Trophoblast cell (in vitro differentiated cells and primary cell): Measurements from ENCODE around the gene FGF22.

Experiments used
- DNase-seq, 2 donors: peaks; one replicate each; pipeline ENCODE4 v3.0.0-alpha.2; 2016
- H2AFZ ChIP-seq: 2 replicates; pipeline ENCODE4 v1.6.1; 2013; ENCODE audit warnings: low read length, moderate library complexity, mild to moderate bottlenecking; ENCODE audit not compliant: insufficient read depth, poor library complexity
- H2AK5ac ChIP-seq: 2 replicates; pipeline ENCODE4 v1.6.1; 2013; ENCODE audit warnings: mild to moderate bottlenecking, low read length
- H2BK120ac ChIP-seq: 2 replicates; pipeline ENCODE4 v1.6.1; 2013; ENCODE audit warnings: low read length, mild to moderate bottlenecking, moderate library complexity; ENCODE audit not compliant: insufficient read depth, poor library complexity
- H2BK12ac ChIP-seq: 2 replicates; pipeline ENCODE4 v1.6.1; 2013; ENCODE audit warnings: mild to moderate bottlenecking, low read length, moderate library complexity
- H2BK5ac ChIP-seq: 2 replicates; pipeline ENCODE4 v1.6.1; 2013; ENCODE audit warnings: low read length, low read depth, moderate library complexity, mild to moderate bottlenecking; ENCODE audit not compliant: poor library complexity
- H3K14ac ChIP-seq: 2 replicates; pipeline ENCODE4 v1.6.1; 2013; ENCODE audit warnings: mild to moderate bottlenecking, low read length
- H3K18ac ChIP-seq: 2 replicates; pipeline ENCODE4 v1.6.1; 2013; ENCODE audit warnings: mild to moderate bottlenecking, low read length
- H3K23ac ChIP-seq: 2 replicates; pipeline ENCODE4 v1.6.1; 2013; ENCODE audit warnings: low read length
- H3K27ac ChIP-seq: 2 replicates; pipeline ENCODE4 v1.5.1; 2013; ENCODE audit warnings: low read depth, mild to moderate bottlenecking, inconsistent platforms, low read length, moderate library complexity
- H3K27me3 ChIP-seq: 2 replicates; pipeline ENCODE4 v1.6.1; 2013; ENCODE audit warnings: inconsistent platforms, mild to moderate bottlenecking, low read length, moderate library complexity; ENCODE audit not compliant: insufficient read depth
- H3K36me3 ChIP-seq, 2 experiments: 1 replicate in 1 of 2; 2 replicates in 1 of 2; pipeline ENCODE4 v1.6.1; 2013; ENCODE audit warnings: low read length in 2 of 2, mild to moderate bottlenecking in 2 of 2, moderate library complexity in 1 of 2; ENCODE audit not compliant: insufficient read depth in 2 of 2, control insufficient read depth in 1 of 2
- H3K4ac ChIP-seq: 2 replicates; pipeline ENCODE4 v1.6.1; 2013; ENCODE audit warnings: low read depth, mild to moderate bottlenecking, low read length, moderate library complexity
- H3K4me1 ChIP-seq, 2 experiments: 1 replicate in 1 of 2; 2 replicates in 1 of 2; pipeline ENCODE4 v1.6.1; 2013; ENCODE audit warnings: low read length in 2 of 2, mild to moderate bottlenecking in 2 of 2, moderate library complexity in 1 of 2; ENCODE audit not compliant: insufficient read depth in 2 of 2, control insufficient read depth in 1 of 2
- H3K4me2 ChIP-seq: 2 replicates; pipeline ENCODE4 v1.6.1; 2013; ENCODE audit warnings: inconsistent platforms, mild to moderate bottlenecking, low read length, moderate library complexity
- H3K4me3 ChIP-seq: 2 replicates; pipeline ENCODE4 v1.5.1; 2013; ENCODE audit warnings: mild to moderate bottlenecking, low read depth, low read length, inconsistent platforms
- H3K79me1 ChIP-seq: one replicate; pipeline ENCODE4 v1.6.1; 2013; ENCODE audit warnings: low read length
- H3K79me2 ChIP-seq: 2 replicates; pipeline ENCODE4 v1.6.1; 2013; ENCODE audit warnings: low read length, mild to moderate bottlenecking; ENCODE audit not compliant: control insufficient read depth, insufficient read depth, poor library complexity
- H3K9ac ChIP-seq: 2 replicates; pipeline ENCODE4 v1.6.1; 2013; ENCODE audit warnings: mild to moderate bottlenecking, low read length
- H3K9me3 ChIP-seq: 2 replicates; pipeline ENCODE4 v1.6.1; 2013; ENCODE audit warnings: low read depth, mild to moderate bottlenecking, control low read depth, inconsistent platforms, low read length; ENCODE audit not compliant: insufficient read depth
- H4K12ac ChIP-seq: 2 replicates; pipeline ENCODE4 v1.6.1; 2013; ENCODE audit warnings: low read depth, mild to moderate bottlenecking, low read length, moderate library complexity
- H4K8ac ChIP-seq: 2 replicates; pipeline ENCODE4 v1.6.1; 2013; ENCODE audit warnings: low read depth, mild to moderate bottlenecking, low read length, moderate library complexity
- H4K91ac ChIP-seq: one replicate; pipeline ENCODE4 v1.6.1; 2013; ENCODE audit warnings: low read depth, mild to moderate bottlenecking, low read length, moderate library complexity
- WGBS: extraction: QIAGEN DNeasy Blood & Tissue Kit; methylation state at CpG from one replicate; pipeline ENCODE4 v1.1.7; 2013; ENCODE audit warnings: missing lambda C conversion rate; ENCODE audit not compliant: insufficient read length, insufficient coverage; ENCODE audit errors: extremely low coverage; 5-methylcytosine and 5-hydroxymethylcytosine counted together

FGF22 gene

GRCh38 chr19:644789-645188, 5.1 kb downstream of the FGF22 start:
- Histone ChIP-seq H4K8ac (no peak overlapping the region), H3K14ac (no peak overlapping the region), H3K79me1 (no peaks in the 10 kb centered on the region), H3K18ac (no peak overlapping the region), H2AK5ac (no peak overlapping the region), H3K36me3 (peaks cover 51 to 59% of the 10 kb centered on the region in 2 experiments), H3K4me2 (no peak overlapping the region), H4K12ac (no peak overlapping the region), H3K23ac (no peak overlapping the region), H3K4me1 (peaks cover 0 to 2% of the 10 kb centered on the region in 2 experiments), H3K9me3 (peaks cover 4% of the 10 kb centered on the region), H3K4ac (no peak overlapping the region), H2AFZ (no peak overlapping the region), H2BK12ac (no peak overlapping the region), H4K91ac (no peak overlapping the region), H2BK5ac (no peak overlapping the region), H2BK120ac (no peak overlapping the region), H3K9ac (no peak overlapping the region), H3K27ac (no peak overlapping the region), H3K4me3 (peak overlapping the region; percentile 39), H3K79me2 (no peaks in the 10 kb centered on the region), H3K27me3 (no peaks in the 10 kb centered on the region)
- WGBS, result no CpG with 5 or more reads among the region's 14 CpGs
- no peak for DNase-seq

DNA sequence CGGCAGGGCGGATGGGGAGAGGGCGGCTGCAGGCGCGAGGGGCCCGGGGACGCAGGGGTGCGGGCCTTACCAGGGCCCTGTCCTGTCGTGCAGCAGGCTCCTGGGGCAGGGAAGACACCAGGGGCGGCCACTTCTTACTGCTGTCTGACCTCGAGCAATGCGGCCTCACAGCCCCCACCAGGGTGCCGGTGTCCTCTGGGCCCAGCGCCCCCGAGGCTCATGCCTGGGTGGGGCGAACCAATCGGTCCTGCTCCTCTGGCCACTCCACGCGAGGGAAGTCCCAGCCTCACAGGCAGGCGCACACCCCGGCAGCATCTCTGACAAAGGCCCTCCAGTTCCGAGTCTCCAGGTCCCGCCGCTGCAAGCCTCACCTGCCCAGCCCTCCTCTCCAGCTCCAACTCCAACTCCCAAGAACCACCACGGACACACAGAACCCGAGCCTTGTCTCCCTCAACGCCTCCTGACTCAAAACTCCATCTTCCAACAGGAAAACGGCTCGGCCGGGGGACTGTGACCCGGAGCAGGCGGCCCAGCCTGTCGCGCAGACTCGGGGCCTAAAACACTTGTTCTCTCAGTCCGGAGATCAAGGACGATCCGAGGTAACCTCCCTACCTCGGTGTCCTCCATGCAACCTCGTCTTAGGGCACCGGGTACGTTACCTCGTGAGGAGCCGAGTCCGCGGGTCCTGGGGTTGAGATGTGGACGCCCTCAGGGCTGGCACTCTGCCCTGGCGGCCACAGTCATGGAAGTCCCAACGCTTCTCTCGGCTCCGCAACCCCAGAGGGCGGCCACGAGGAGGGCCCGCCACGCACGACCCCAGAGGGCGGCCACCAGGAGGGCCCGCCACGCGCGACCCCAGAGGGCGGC, 6.5 kb downstream of the FGF22 start:
- WGBS, result no CpG with 5 or more reads among the region's 62 CpGs
- no peak for DNase-seq
- no peak overlapping the region for H3K14ac ChIP-seq
- no peak overlapping the region for H3K23ac ChIP-seq
- H3K4me3 ChIP-seq, result no peak overlapping the region
- H3K27me3 ChIP-seq, result no peaks in the 10 kb centered on the region
- H3K36me3 ChIP-seq, result peaks cover 58 to 67% of the 10 kb centered on the region in 2 experiments
- H4K91ac ChIP-seq, result no peak overlapping the region
- no peak overlapping the region for H4K12ac ChIP-seq
- H2BK12ac ChIP-seq, result no peak overlapping the region
- no peaks in the 10 kb centered on the region for H3K4me1 ChIP-seq
- no peak overlapping the region for H3K4me2 ChIP-seq
- H3K18ac ChIP-seq, result no peak overlapping the region
- no peaks in the 10 kb centered on the region for H3K79me2 ChIP-seq
- H3K9ac ChIP-seq, result no peak overlapping the region
- no peak overlapping the region for H2AK5ac ChIP-seq
- no peak overlapping the region for H2BK5ac ChIP-seq
- H3K79me1 ChIP-seq, result no peaks in the 10 kb centered on the region
- no peak overlapping the region for H3K4ac ChIP-seq
- no peak overlapping the region for H2BK120ac ChIP-seq
- no peak overlapping the region for H3K27ac ChIP-seq
- H2AFZ ChIP-seq, result no peak overlapping the region
- H3K9me3 ChIP-seq, result peaks cover 4% of the 10 kb centered on the region
- H4K8ac ChIP-seq, result no peak overlapping the region

- Histone ChIP-seq H3K36me3 (peaks cover 66 to 75% of the 10 kb centered on the region in 2 experiments), H3K9me3 (peaks cover 4% of the 10 kb centered on the region), H3K18ac (no peak overlapping the region), H3K27ac (no peak overlapping the region), H3K9ac (no peak overlapping the region), H3K4me3 (no peak overlapping the region), H4K91ac (no peak overlapping the region), H4K8ac (no peak overlapping the region), H3K79me1 (no peaks in the 10 kb centered on the region), H3K4ac (no peak overlapping the region), H4K12ac (no peak overlapping the region), H2AFZ (no peak overlapping the region), H3K27me3 (no peaks in the 10 kb centered on the region), H3K4me1 (no peaks in the 10 kb centered on the region), H3K4me2 (no peak overlapping the region), H2BK12ac (no peak overlapping the region), H2BK120ac (no peak overlapping the region), H3K14ac (no peak overlapping the region), H2BK5ac (no peak overlapping the region), H3K79me2 (no peaks in the 10 kb centered on the region), H2AK5ac (no peak overlapping the region), H3K23ac (no peak overlapping the region)
- no CpG with 5 or more reads among the region's 48 CpGs for WGBS
- no peak for DNase-seq
Observed at GRCh38 chr19:646779-647565, 7.3 kb downstream of the FGF22 start.

DNA sequence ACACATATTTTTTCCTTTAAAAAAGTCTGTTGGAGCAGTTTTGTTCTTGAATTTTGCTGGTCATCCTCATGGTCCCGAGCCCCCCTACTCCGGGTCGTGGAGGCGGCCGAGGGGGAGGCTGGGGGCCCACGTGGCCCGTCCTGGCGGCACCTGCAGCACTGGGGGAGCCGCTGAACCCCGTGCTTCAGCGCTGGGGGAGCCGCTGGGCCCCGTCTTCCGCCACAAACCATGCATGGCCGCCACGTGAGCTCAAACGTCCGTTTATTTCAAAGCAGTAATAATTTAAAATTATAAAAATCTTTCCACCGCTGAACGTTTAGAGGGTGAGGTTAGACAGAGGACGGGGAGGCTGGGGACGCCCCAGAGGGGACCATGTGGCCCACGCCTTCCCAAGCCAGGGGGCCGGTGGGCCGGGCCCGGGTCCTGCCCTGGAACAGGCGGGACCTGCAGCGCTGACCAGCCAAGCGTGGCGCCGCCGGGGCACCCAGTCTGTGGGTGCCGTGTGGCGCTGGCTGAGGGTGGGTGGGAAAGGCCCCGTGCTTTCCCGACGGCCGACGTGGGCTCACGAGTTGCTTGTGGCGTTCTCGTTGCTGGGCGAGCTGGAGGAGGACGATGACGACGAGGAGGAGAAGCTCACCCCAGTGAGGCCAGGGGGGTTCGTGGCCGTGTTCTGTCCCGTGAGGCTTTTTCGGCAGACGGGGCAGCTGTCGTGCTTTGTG, 8.0 kb downstream of the FGF22 start:
- H2AK5ac ChIP-seq, result no peak overlapping the region
- no peak for DNase-seq
- no peak overlapping the region for H3K27ac ChIP-seq
- peaks cover 1% of the 10 kb centered on the region for H3K79me2 ChIP-seq
- no peak overlapping the region for H2AFZ ChIP-seq
- H3K23ac ChIP-seq, result no peak overlapping the region
- H3K4me1 ChIP-seq, result no peaks in the 10 kb centered on the region
- no peak overlapping the region for H3K9ac ChIP-seq
- H2BK5ac ChIP-seq, result no peak overlapping the region
- no peak overlapping the region for H3K14ac ChIP-seq
- H3K9me3 ChIP-seq, result peaks cover 4% of the 10 kb centered on the region
- H3K79me1 ChIP-seq, result no peaks in the 10 kb centered on the region
- no peak overlapping the region for H3K4ac ChIP-seq
- peaks cover 74 to 81% of the 10 kb centered on the region in 2 experiments for H3K36me3 ChIP-seq
- no peak overlapping the region for H3K4me2 ChIP-seq
- WGBS, result no CpG with 5 or more reads among the region's 52 CpGs
- H3K27me3 ChIP-seq, result no peaks in the 10 kb centered on the region
- no peak overlapping the region for H4K91ac ChIP-seq
- no peak overlapping the region for H3K4me3 ChIP-seq
- no peak overlapping the region for H4K12ac ChIP-seq
- no peak overlapping the region for H3K18ac ChIP-seq
- H2BK12ac ChIP-seq, result no peak overlapping the region
- no peak overlapping the region for H4K8ac ChIP-seq
- no peak overlapping the region for H2BK120ac ChIP-seq
